SK-N-SH (cell line): ENCODE measurements around the gene ACTN3. TPM values are rescaled to one million over a fixed set of nuclear protein-coding genes. Genes with fewer than 3 reads are reported as not detected.

Experiments used
- CTCF ChIA-PET: fragments of 300-600, 350-600 bp; formaldehyde crosslinking; extraction: SDS; loops from one replicate; lab custom pipeline; 2021; lab: Yijun Ruan, JAX
- POLR2A ChIA-PET: fragments of 350-600 bp; sonication (Branson Sonifier 250); formaldehyde crosslinking; extraction: SDS; loops from one replicate; lab custom pipeline; 2020; ENCODE audit warnings: antibody characterized with exemption, inconsistent platforms; lab: Yijun Ruan, JAX
- DNase-seq: peaks from one replicate; pipeline ENCODE4 v3.0.0; 2012
- H2AFZ ChIP-seq: fragments of 200-600 bp; sonication (generic); 2 replicates; pipeline ENCODE4 v1.8.1; 2016; ENCODE audit warnings: antibody characterized with exemption, mild to moderate bottlenecking, low read depth
- H3F3A ChIP-seq: fragments of 200-600 bp; sonication (generic); replicated peaks from 2 replicates; pipeline ENCODE3; 2016; ENCODE audit warnings: antibody characterized with exemption, mild to moderate bottlenecking; ENCODE audit not compliant: insufficient read depth
- H3K27ac ChIP-seq, 2 experiments: fragments of 200-500 bp in 1 of 2; fragments of 200-600 bp in 1 of 2; sonication (Bioruptor generic) in 1 of 2; sonication (generic), shearing (Covaris generic) in 1 of 2; 2 replicates each; pipeline versions ENCODE4 v1.5.1 to v1.6.1; 2014 to 2016; ENCODE audit warnings: low read depth in 2 of 2, inconsistent platforms in 1 of 2, low read length in 1 of 2, mild to moderate bottlenecking in 1 of 2, mixed read lengths in 1 of 2
- H3K27me3 ChIP-seq: fragments of 200-600 bp; sonication (generic), shearing (Covaris generic); 2 replicates; pipeline ENCODE4 v1.6.1; 2016; ENCODE audit warnings: mixed run types; ENCODE audit not compliant: insufficient read depth
- H3K36me3 ChIP-seq, 2 experiments: fragments of 200-500 bp in 1 of 2; fragments of 200-600 bp in 1 of 2; sonication (Bioruptor generic) in 1 of 2; sonication (generic) in 1 of 2; replicated peaks in 1 of 2; 2 replicates each; pipeline versions ENCODE3 to v1.5.1; 2014 to 2016; ENCODE audit warnings: low read length in 1 of 2, mild to moderate bottlenecking in 1 of 2; ENCODE audit not compliant: insufficient read depth in 2 of 2, control insufficient read depth in 1 of 2
- H3K4me1 ChIP-seq, 2 experiments: fragments of 200-500 bp in 1 of 2; fragments of 200-600 bp in 1 of 2; sonication (Bioruptor generic) in 1 of 2; sonication (generic), shearing (Covaris generic) in 1 of 2; 2 replicates each; pipeline versions ENCODE4 v1.5.1 to v1.6.1; 2014 to 2016; ENCODE audit warnings: low read depth in 1 of 2, low read length in 1 of 2, mixed run types in 1 of 2; ENCODE audit not compliant: insufficient read depth in 2 of 2, control insufficient read depth in 1 of 2
- H3K4me2 ChIP-seq: fragments of 200-600 bp; sonication (generic), shearing (Covaris generic); 2 replicates; pipeline ENCODE4 v1.6.1; 2017; ENCODE audit warnings: mixed run types
- H3K4me3 ChIP-seq, 2 experiments: fragments of 200-500 bp in 1 of 2; fragments of 200-600 bp in 1 of 2; sonication (Bioruptor generic) in 1 of 2; sonication (generic), shearing (Covaris generic) in 1 of 2; 2 replicates each; pipeline versions ENCODE4 v1.5.1 to v1.8.1; 2014 to 2016; ENCODE audit warnings: low read depth in 2 of 2, inconsistent platforms in 1 of 2, low read length in 1 of 2, mild to moderate bottlenecking in 1 of 2, mixed read lengths in 1 of 2, moderate library complexity in 1 of 2
- H3K79me2 ChIP-seq: fragments of 200-600 bp; sonication (generic); 2 replicates; pipeline ENCODE4 v1.8.1; 2017; ENCODE audit warnings: mild to moderate bottlenecking; ENCODE audit not compliant: insufficient read depth
- H3K9ac ChIP-seq: fragments of 200-600 bp; sonication (generic); 2 replicates; pipeline ENCODE4 v1.6.1; 2017; ENCODE audit warnings: mixed run types
- H3K9me2 ChIP-seq: fragments of 200-600 bp; sonication (generic); 2 replicates; pipeline ENCODE4 v1.6.1; 2017; ENCODE audit warnings: mixed run types
- H3K9me3 ChIP-seq: fragments of 200-600 bp; sonication (generic); 2 replicates; pipeline ENCODE4 v1.6.1; 2017; ENCODE audit warnings: mixed run types, mild to moderate bottlenecking, moderate library complexity
- H4K20me1 ChIP-seq: fragments of 200-600 bp; sonication (generic); 2 replicates; pipeline ENCODE4 v1.6.1; 2017; ENCODE audit warnings: mild to moderate bottlenecking, mixed run types; ENCODE audit not compliant: insufficient read depth
- CHD2 ChIP-seq: fragments of 150-350 bp; IDR thresholded peaks from 2 replicates; pipeline ENCODE4 v1.6.1; 2018; ENCODE audit warnings: low read length; ENCODE audit not compliant: partially characterized antibody
- EP300 ChIP-seq, 2 experiments: IDR thresholded peaks; 2 replicates each; pipeline versions ENCODE4 v1.4.0 to v1.6.1; 2012; ENCODE audit warnings: borderline replicate concordance in 1 of 2, low read depth in 1 of 2, low read length in 1 of 2
- FOSL2 ChIP-seq: IDR thresholded peaks from 2 replicates; pipeline ENCODE4 v1.4.0; 2012; ENCODE audit warnings: low read depth, mild to moderate bottlenecking, moderate library complexity, borderline replicate concordance
- MEF2A ChIP-seq: IDR thresholded peaks from 2 replicates; pipeline ENCODE4 v1.4.0; 2012; ENCODE audit warnings: low read depth, borderline replicate concordance
- MXI1 ChIP-seq: IDR thresholded peaks from 2 replicates; pipeline ENCODE4 v1.6.1; 2012; ENCODE audit warnings: mild to moderate bottlenecking, low read depth, low read length, improper control_type of control experiment
- NFIC ChIP-seq: IDR thresholded peaks from 2 replicates; pipeline ENCODE4 v1.4.0; 2012; ENCODE audit warnings: borderline replicate concordance
- NRF1 ChIP-seq: IDR thresholded peaks from 2 replicates; pipeline ENCODE4 v1.6.1; 2012; ENCODE audit warnings: low read depth, mild to moderate bottlenecking, low read length
- POLR2AphosphoS5 ChIP-seq: IDR thresholded peaks from 2 replicates; pipeline ENCODE4 v1.6.1; 2012; ENCODE audit warnings: low read depth, low read length
- RAD21 ChIP-seq: IDR thresholded peaks from 2 replicates; pipeline ENCODE4 v1.6.1; 2012; ENCODE audit warnings: mild to moderate bottlenecking, low read length
- SMC3 ChIP-seq: IDR thresholded peaks from 2 replicates; pipeline ENCODE4 v1.6.1; 2012; ENCODE audit warnings: low read depth, low read length, improper control_type of control experiment
- TCF12 ChIP-seq: IDR thresholded peaks from 2 replicates; pipeline ENCODE4 v1.4.0; 2012
- YY1 ChIP-seq: IDR thresholded peaks from 2 replicates; pipeline ENCODE4 v1.4.0; 2012; ENCODE audit warnings: low read depth, mild to moderate bottlenecking
- WGBS: methylation state at CpG from one replicate; pipeline ENCODE4 v1.1.6; 2017; ENCODE audit warnings: low lambda C conversion rate; 5-methylcytosine and 5-hydroxymethylcytosine counted together
- polyA plus RNA-seq, 3 experiments: library from polyadenylated mRNA; depleted of rRNA; stranded (reverse); fragments of >200 nt; gene quantifications; 2 replicates each; pipeline ENCODE4 v1.2.3, GENCODE V29; 2012
- TF ChIP-seq, protein P1 (sequence below): IDR thresholded peaks from 2 replicates; pipeline ENCODE4 v1.4.0; 2012; ENCODE audit warnings: low read depth
- TF ChIP-seq, protein P2 (sequence below): fragments of 200-600 bp; sonication (generic); IDR thresholded peaks from 2 replicates; pipeline ENCODE4 v1.6.1; 2017; ENCODE audit warnings: antibody characterized with exemption, mild to moderate bottlenecking, moderate library complexity

The ACTN3 gene
- polyA plus RNA-seq, 1 of the 3 experiments (the other 2 are of a cell fraction), result 0.02 TPM

DNA sequence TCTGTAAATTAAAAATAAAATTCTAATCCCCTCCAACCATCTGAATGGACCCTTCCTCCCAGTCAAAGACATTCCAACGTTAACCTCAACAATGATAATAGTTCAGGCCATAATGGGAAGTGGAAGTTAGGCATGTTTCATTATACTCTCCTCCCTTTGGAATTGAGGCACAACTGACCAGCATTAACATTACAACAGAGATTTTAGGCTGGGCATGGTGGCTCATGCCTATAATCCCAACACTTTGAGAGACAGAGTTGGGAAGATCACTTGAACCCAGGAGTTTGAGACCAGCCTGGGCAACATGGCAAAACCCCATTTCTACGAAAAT, 24.1 kb downstream of the ACTN3 start (continued):
- TF ChIP-seq, protein P1, sequence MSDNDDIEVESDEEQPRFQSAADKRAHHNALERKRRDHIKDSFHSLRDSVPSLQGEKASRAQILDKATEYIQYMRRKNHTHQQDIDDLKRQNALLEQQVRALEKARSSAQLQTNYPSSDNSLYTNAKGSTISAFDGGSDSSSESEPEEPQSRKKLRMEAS, result no peak
- TF ChIP-seq RAD21 (no peak), EP300 (IDR thresholded peaks at IDR 0.05; ENCODE audit: borderline replicate concordance in 1 of 2, low read depth in 1 of 2, low read length in 1 of 2) (no peak), TCF12 (no peak), NFIC (no peak)

DNA sequence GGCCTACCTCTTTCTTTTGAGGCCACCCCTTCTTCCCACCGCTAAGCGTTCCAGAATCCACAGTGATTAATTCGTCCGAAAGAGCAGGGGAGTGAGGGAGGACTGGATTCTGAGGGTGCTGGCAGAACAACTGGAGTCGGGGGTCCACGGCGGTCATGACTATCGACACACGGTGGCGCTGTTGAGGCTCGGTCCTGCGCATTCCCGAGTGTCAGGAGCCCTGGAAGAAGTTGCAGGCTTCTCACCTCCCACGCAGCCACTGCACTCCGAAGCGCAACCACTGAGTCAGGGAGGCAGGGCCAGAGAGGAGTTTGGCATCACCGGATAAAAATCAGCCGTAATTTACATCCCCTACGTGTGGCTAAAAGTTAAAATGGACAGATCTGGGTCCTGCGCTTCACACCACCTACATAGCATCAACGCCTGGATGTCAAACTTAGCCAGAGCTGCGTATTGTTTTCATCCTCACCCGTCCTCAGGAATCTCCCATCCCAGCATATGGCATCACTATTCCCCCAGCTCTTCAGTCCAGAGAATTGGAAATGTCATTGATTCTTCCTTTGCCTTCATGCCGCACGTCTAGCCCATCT, 32.4 kb downstream of the ACTN3 start:
- POLR2A ChIA-PET, result interaction anchor here (4.3 kb wide), 1 partner anchor 99 kb away, joined by 21 read pairs; the partner anchor contains the start of gene RBM4B
- no peak overlapping the region for H3K4me3 ChIP-seq
- peak; percentile 90 for DNase-seq
- H3K9me2 ChIP-seq, result no peaks in the 10 kb centered on the region
- peak overlapping the region; percentile 1; the same call in 1 of the 2 replicates for H2AFZ ChIP-seq
- H3K36me3 ChIP-seq, result no peaks in the 10 kb centered on the region
- TF ChIP-seq SMC3 (peak; percentile 89), NRF1 (0 out of 2 replicates have a peak, but pooled peaks have one; percentile 33), POLR2AphosphoS5 (no peak), YY1 (no peak), RAD21 (peak; percentile 77), FOSL2 (no peak), MEF2A (no peak), CHD2 (no peak), MXI1 (peak; percentile 29; the same call in 1 of the 2 replicates)
- TF ChIP-seq, protein P1, result peak; percentile 67
- TF ChIP-seq, protein P2, sequence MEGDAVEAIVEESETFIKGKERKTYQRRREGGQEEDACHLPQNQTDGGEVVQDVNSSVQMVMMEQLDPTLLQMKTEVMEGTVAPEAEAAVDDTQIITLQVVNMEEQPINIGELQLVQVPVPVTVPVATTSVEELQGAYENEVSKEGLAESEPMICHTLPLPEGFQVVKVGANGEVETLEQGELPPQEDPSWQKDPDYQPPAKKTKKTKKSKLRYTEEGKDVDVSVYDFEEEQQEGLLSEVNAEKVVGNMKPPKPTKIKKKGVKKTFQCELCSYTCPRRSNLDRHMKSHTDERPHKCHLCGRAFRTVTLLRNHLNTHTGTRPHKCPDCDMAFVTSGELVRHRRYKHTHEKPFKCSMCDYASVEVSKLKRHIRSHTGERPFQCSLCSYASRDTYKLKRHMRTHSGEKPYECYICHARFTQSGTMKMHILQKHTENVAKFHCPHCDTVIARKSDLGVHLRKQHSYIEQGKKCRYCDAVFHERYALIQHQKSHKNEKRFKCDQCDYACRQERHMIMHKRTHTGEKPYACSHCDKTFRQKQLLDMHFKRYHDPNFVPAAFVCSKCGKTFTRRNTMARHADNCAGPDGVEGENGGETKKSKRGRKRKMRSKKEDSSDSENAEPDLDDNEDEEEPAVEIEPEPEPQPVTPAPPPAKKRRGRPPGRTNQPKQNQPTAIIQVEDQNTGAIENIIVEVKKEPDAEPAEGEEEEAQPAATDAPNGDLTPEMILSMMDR, result peak; percentile 81
- H3K27me3 ChIP-seq, result no peaks in the 10 kb centered on the region; the same call in 1 of the 2 replicates
- H3K9me3 ChIP-seq, result no peaks in the 10 kb centered on the region
- no peaks in the 10 kb centered on the region for H4K20me1 ChIP-seq
- H3K9ac ChIP-seq, result no peak overlapping the region
- 23% methylated on average over 19 of the region's 25 CpGs for WGBS
- no peaks in the 10 kb centered on the region for H3K79me2 ChIP-seq
- peaks cover 0 to 2% of the 10 kb centered on the region in 2 experiments; a peak in 1 of 4 replicates for H3K4me1 ChIP-seq
- H3K27ac ChIP-seq, result no peak overlapping the region
- CTCF ChIA-PET, result interaction anchor here (0.6 to 5.3 kb wide), 24 partner anchors 10 to 255 kb away, joined by 3 to 54 read pairs (median 4); partner anchors contain the start of genes ACTN3, CCDC87, CCS and CTSF
- H3F3A ChIP-seq, result no peaks in the 10 kb centered on the region
- peak overlapping the region; percentile 11; the same call in 1 of the 2 replicates for H3K4me2 ChIP-seq
